WERI-Rb-1 (cell line): ENCODE results near the gene RNASEH1.

Experiments used
- DNase-seq: peaks from one replicate; pipeline ENCODE4 v3.0.0-alpha.2; 2020
- H3K27ac ChIP-seq: fragments of 250-450 bp; sonication (Bioruptor Pico); 2 replicates; pipeline ENCODE4 v1.5.1; 2020; ENCODE audit warnings: mild to moderate bottlenecking, moderate library complexity
- H3K27me3 ChIP-seq: fragments of 250-450 bp; sonication (Bioruptor Pico); 2 replicates; pipeline ENCODE4 v1.5.1; 2021; ENCODE audit warnings: mild to moderate bottlenecking, low read depth, moderate library complexity; ENCODE audit not compliant: insufficient read depth, severe bottlenecking
- H3K36me3 ChIP-seq: fragments of 250-450 bp; sonication (Bioruptor Pico); 2 replicates; pipeline ENCODE4 v1.5.1; 2020; ENCODE audit warnings: mild to moderate bottlenecking, moderate library complexity
- H3K4me3 ChIP-seq: 2 replicates; pipeline ENCODE4 v1.5.1; 2011; ENCODE audit warnings: low read depth, mild to moderate bottlenecking, control low read depth, low read length
- H3K9me3 ChIP-seq: fragments of 250-450 bp; sonication (Bioruptor Pico); 2 replicates; pipeline ENCODE4 v1.5.1; 2021; ENCODE audit warnings: mild to moderate bottlenecking, moderate library complexity; ENCODE audit not compliant: severe bottlenecking
- CTCF ChIP-seq: IDR thresholded peaks from 2 replicates; pipeline ENCODE4 v1.5.1; 2011; ENCODE audit warnings: low read depth, mild to moderate bottlenecking, control low read depth, inconsistent platforms, low read length

RNASEH1 gene

GRCh38 chr2:3603536-3604206, 45.5 kb upstream of the RNASEH1 start:
- no peaks in the 10 kb centered on the region for H3K9me3 ChIP-seq
- no peaks in the 10 kb centered on the region for H3K36me3 ChIP-seq
- no peaks in the 10 kb centered on the region for H3K27me3 ChIP-seq
- no peak for TF ChIP-seq CTCF
- DNase-seq: no peak
- H3K27ac ChIP-seq: peak overlapping the region; percentile 47; the same call in 1 of the 2 replicates
- H3K4me3 ChIP-seq: no peak overlapping the region

GRCh38 chr2:3602553-3603339, 44.6 kb upstream of the RNASEH1 start:
- Histone ChIP-seq H3K27ac (no peak overlapping the region), H3K9me3 (no peaks in the 10 kb centered on the region), H3K4me3 (no peak overlapping the region), H3K27me3 (no peaks in the 10 kb centered on the region), H3K36me3 (no peaks in the 10 kb centered on the region)
- no peak for DNase-seq
- no peak for TF ChIP-seq CTCF

GRCh38 chr2:3601561-3602271, 43.6 kb upstream of the RNASEH1 start:
- H3K27me3 ChIP-seq: no peaks in the 10 kb centered on the region
- no peak overlapping the region for H3K4me3 ChIP-seq
- DNase-seq: peak; percentile 48
- H3K9me3 ChIP-seq: no peaks in the 10 kb centered on the region
- H3K36me3 ChIP-seq: no peaks in the 10 kb centered on the region
- no peak overlapping the region for H3K27ac ChIP-seq
- TF ChIP-seq CTCF: no peak

GRCh38 chr2:3600256-3600855, 42.2 kb upstream of the RNASEH1 start:
- DNase-seq: no peak
- no peak overlapping the region for H3K4me3 ChIP-seq
- H3K27me3 ChIP-seq: no peaks in the 10 kb centered on the region
- no peaks in the 10 kb centered on the region for H3K9me3 ChIP-seq
- H3K36me3 ChIP-seq: no peaks in the 10 kb centered on the region
- H3K27ac ChIP-seq: no peak overlapping the region
- TF ChIP-seq CTCF: no peak

- Histone ChIP-seq H3K27me3 (no peaks in the 10 kb centered on the region), H3K36me3 (no peaks in the 10 kb centered on the region), H3K4me3 (no peak overlapping the region), H3K9me3 (no peaks in the 10 kb centered on the region), H3K27ac (no peak overlapping the region)
- no peak for TF ChIP-seq CTCF
- DNase-seq: no peak
Observed at GRCh38 chr2:3598912-3599854, 41.0 kb upstream of the RNASEH1 start.
